ENCODE results near the gene ZMIZ1. TPM values are rescaled to one million over a fixed set of nuclear protein-coding genes. Genes with fewer than 3 reads are reported as not detected.

Gene ZMIZ1
- total RNA-seq, 1 donor from 2014 or later: 29.5 TPM

GRCh38 chr10:79345241-79346011, 276.7 kb downstream of the ZMIZ1 start:
- no peak for DNase-seq

GRCh38 chr10:79346012-79346340, 277.2 kb downstream of the ZMIZ1 start:
- DNase-seq: no peak

- no peak for DNase-seq
Observed at GRCh38 chr10:79346388-79347225, 277.8 kb downstream of the ZMIZ1 start.

- DNase-seq: peak; percentile 92
Observed at GRCh38 chr10:79347226-79347893, 278.6 kb downstream of the ZMIZ1 start, which contains the start of gene PPIF. Gene PPIF, plus strand, starts transcription at chr10:79347469. Its CDS starts 80 bp downstream, at chr10:79347549.

GRCh38 chr10:79347894-79348639, 279.3 kb downstream of the ZMIZ1 start:
- DNase-seq: peak; percentile 21

GRCh38 chr10:79348640-79348988, 279.8 kb downstream of the ZMIZ1 start:
- DNase-seq: no peak

- no peak for DNase-seq
Observed at GRCh38 chr10:79349072-79349491, 280.3 kb downstream of the ZMIZ1 start.

GRCh38 chr10:79349766-79350406, 281.1 kb downstream of the ZMIZ1 start:
- no peak for DNase-seq

GRCh38 chr10:79350407-79351154, 281.8 kb downstream of the ZMIZ1 start:
- DNase-seq: no peak

- no peak for DNase-seq
Observed at GRCh38 chr10:79351332-79351731, 282.6 kb downstream of the ZMIZ1 start.

GRCh38 chr10:79352035-79352877, 283.5 kb downstream of the ZMIZ1 start:
- DNase-seq: no peak

- DNase-seq: no peak
Observed at GRCh38 chr10:79353000-79353406, 284.2 kb downstream of the ZMIZ1 start.

- DNase-seq: no peak
Observed at GRCh38 chr10:79353726-79354125, 285.0 kb downstream of the ZMIZ1 start.

- DNase-seq: no peak
Observed at GRCh38 chr10:79354141-79354540, 285.4 kb downstream of the ZMIZ1 start.

GRCh38 chr10:79354615-79355014, 285.8 kb downstream of the ZMIZ1 start:
- no peak for DNase-seq

- no peak for DNase-seq
Observed at GRCh38 chr10:79355420-79356017, 286.8 kb downstream of the ZMIZ1 start.

GRCh38 chr10:79356104-79356503, 287.3 kb downstream of the ZMIZ1 start:
- DNase-seq: no peak

- no peak for DNase-seq
Observed at GRCh38 chr10:79357180-79357579, 288.4 kb downstream of the ZMIZ1 start.

GRCh38 chr10:79358811-79359210, 290.0 kb downstream of the ZMIZ1 start:
- DNase-seq: no peak

Measured in occipital lobe (tissue), 2 donors.